Upper lobe of right lung (tissue), 1 donor: ENCODE data around the gene PLAC8. TPM values are rescaled to one million over a fixed set of nuclear protein-coding genes. Genes with fewer than 3 reads are reported as not detected.

Experiments
- ATAC-seq: fragments of 200-7000 bp; cut with Tn5 transposase; one replicate; pipeline ENCODE4 v1.9.1; 2020; ENCODE audit warnings: mild to moderate bottlenecking, moderate library complexity
- DNase-seq: peaks from one replicate; pipeline ENCODE4 v3.0.0-alpha.2; 2020
- H3K27ac ChIP-seq: fragments of 200-600 bp; one replicate; pipeline ENCODE4 v1.8.0; 2022
- H3K27me3 ChIP-seq: fragments of 200-600 bp; one replicate; pipeline ENCODE4 v1.8.0; 2022; ENCODE audit warnings: mild to moderate bottlenecking
- H3K36me3 ChIP-seq: fragments of 200-600 bp; one replicate; pipeline ENCODE4 v1.8.0; 2022
- H3K4me1 ChIP-seq: fragments of 200-600 bp; one replicate; pipeline ENCODE4 v1.8.0; 2022
- H3K4me3 ChIP-seq: fragments of 200-600 bp; one replicate; pipeline ENCODE4 v1.8.0; 2022; ENCODE audit warnings: mild to moderate bottlenecking
- H3K9me3 ChIP-seq: fragments of 200-600 bp; one replicate; pipeline ENCODE4 v1.8.0; 2022
- intact Hi-C: fragments of 100-400 bp; cut with DNase I; formaldehyde crosslinking; loops from one replicate; pipeline ENCODE4 v1.11.0; 2022
- total RNA-seq: library from RNA; stranded (reverse); fragmentation: NEBNext Ultra II Directional; extraction: Animal tissue kit (Norgen Biotek cat#: 25700); gene quantifications from one replicate; pipeline ENCODE4 v1.2.1, GENCODE V29; 2021
- TF ChIP-seq, protein P1 (sequence below): fragments of 200-600 bp; IDR thresholded peaks from one replicate; pipeline ENCODE4 v1.8.0; 2022; ENCODE audit warnings: antibody characterized with exemption
- donor health status: DM: no; HTN: yes; CAD: no; lungs with severe emphysema.

Gene PLAC8
- total RNA-seq, 1 donor from 2014 or later, result 81.7 TPM

- Histone ChIP-seq H3K4me3 (no peak overlapping the region), H3K9me3 (no peaks in the 10 kb centered on the region), H3K27me3 (no peaks in the 10 kb centered on the region), H3K27ac (no peak overlapping the region), H3K36me3 (peaks cover 59% of the 10 kb centered on the region), H3K4me1 (peaks cover 4% of the 10 kb centered on the region)
- intact Hi-C loops, result loop anchor here (10.0 kb wide), 1 partner anchor 191 kb away; no protein-coding TSS in a partner anchor
- TF ChIP-seq, protein P1, sequence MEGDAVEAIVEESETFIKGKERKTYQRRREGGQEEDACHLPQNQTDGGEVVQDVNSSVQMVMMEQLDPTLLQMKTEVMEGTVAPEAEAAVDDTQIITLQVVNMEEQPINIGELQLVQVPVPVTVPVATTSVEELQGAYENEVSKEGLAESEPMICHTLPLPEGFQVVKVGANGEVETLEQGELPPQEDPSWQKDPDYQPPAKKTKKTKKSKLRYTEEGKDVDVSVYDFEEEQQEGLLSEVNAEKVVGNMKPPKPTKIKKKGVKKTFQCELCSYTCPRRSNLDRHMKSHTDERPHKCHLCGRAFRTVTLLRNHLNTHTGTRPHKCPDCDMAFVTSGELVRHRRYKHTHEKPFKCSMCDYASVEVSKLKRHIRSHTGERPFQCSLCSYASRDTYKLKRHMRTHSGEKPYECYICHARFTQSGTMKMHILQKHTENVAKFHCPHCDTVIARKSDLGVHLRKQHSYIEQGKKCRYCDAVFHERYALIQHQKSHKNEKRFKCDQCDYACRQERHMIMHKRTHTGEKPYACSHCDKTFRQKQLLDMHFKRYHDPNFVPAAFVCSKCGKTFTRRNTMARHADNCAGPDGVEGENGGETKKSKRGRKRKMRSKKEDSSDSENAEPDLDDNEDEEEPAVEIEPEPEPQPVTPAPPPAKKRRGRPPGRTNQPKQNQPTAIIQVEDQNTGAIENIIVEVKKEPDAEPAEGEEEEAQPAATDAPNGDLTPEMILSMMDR, result peak; percentile 72
- DNase-seq (no peak), ATAC-seq (peak; percentile 90)
Observed at GRCh38 chr4:83074086-83074704, 40.3 kb downstream of the PLAC8 start.

DNA sequence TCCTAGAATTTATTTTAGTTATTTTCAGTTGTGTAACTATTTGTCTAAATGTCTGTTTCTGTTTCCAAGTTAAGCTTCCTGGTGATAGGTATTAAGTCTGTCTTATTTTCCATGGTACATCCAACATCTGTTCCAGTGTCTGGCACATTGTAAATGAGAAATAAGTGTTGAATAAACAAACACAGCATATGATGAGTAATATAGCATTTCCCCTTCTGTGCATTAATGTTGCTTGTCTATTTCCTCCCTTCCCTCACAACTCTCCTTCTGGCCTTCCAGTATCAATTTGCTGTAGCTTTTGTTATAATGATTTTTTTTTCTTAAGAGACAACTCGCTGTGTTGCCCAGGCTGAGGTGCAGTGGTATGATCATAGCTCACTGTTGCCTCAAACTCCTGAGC is 43.4 kb downstream of the PLAC8 start:
- peaks cover 4% of the 10 kb centered on the region for H3K4me1 ChIP-seq
- H3K4me3 ChIP-seq, result no peak overlapping the region
- H3K27ac ChIP-seq, result no peak overlapping the region
- DNase-seq (no peak), ATAC-seq (no peak)
- TF ChIP-seq, protein P1, result no peak
- intact Hi-C loops, result loop anchor here (10.0 kb wide), 1 partner anchor 194 kb away; no protein-coding TSS in a partner anchor
- no peaks in the 10 kb centered on the region for H3K9me3 ChIP-seq
- H3K36me3 ChIP-seq, result peaks cover 82% of the 10 kb centered on the region
- H3K27me3 ChIP-seq, result no peaks in the 10 kb centered on the region

DNA sequence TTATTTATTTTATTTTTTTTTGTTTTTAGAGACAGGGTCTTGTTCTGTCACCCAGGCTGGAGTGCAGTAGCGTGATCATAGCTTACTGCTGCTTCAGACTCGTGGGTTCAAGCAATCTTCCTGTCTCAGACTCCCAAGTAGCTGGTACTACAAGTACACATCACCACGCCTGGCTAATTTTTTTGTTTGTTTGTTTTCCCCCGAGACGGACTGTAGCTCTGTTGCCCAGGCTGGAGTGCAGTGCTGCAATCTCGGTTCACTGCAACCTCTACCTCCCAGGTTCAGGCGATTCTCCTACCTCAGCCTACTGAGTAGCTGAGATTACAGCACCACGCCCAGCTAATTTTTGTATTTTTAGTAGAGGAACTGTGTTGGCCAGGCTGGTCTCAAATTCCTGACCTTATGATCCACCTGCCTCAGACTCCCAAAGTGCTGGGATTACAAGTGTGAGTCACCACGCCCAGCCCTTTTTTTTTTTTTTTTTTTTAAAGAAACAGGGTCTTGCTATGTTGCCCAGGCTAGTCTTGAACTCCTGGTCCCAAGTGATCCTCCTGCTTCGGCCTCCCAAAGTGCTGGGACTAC is 47.4 kb downstream of the PLAC8 start:
- intact Hi-C loops, result no loop called here
- Histone ChIP-seq H3K27ac (no peak overlapping the region), H3K9me3 (no peaks in the 10 kb centered on the region), H3K4me1 (no peaks in the 10 kb centered on the region), H3K36me3 (peaks cover 97% of the 10 kb centered on the region), H3K4me3 (no peak overlapping the region), H3K27me3 (no peaks in the 10 kb centered on the region)
- no peak for DNase-seq
- no peak for ATAC-seq
- TF ChIP-seq, protein P1, result no peak

GRCh38 chr4:83065266-83065665 is 49.3 kb downstream of the PLAC8 start:
- ATAC-seq (no peak), DNase-seq (no peak)
- no peak overlapping the region for H3K27ac ChIP-seq
- H3K27me3 ChIP-seq, result no peaks in the 10 kb centered on the region
- H3K36me3 ChIP-seq, result peaks cover 94% of the 10 kb centered on the region
- no peaks in the 10 kb centered on the region for H3K4me1 ChIP-seq
- intact Hi-C loops, result no loop called here
- TF ChIP-seq, protein P1, result no peak
- H3K9me3 ChIP-seq, result no peaks in the 10 kb centered on the region
- H3K4me3 ChIP-seq, result no peak overlapping the region

- Histone ChIP-seq H3K9me3 (no peaks in the 10 kb centered on the region), H3K27ac (no peak overlapping the region), H3K36me3 (peaks cover 92% of the 10 kb centered on the region), H3K4me1 (no peaks in the 10 kb centered on the region), H3K27me3 (no peaks in the 10 kb centered on the region), H3K4me3 (no peak overlapping the region)
- TF ChIP-seq, protein P1, result no peak
- intact Hi-C loops, result no loop called here
- DNase-seq (no peak), ATAC-seq (no peak)
Observed at GRCh38 chr4:83062739-83063138, 51.8 kb downstream of the PLAC8 start.
